Midbrain (tissue), 1 donor: ENCODE measurements around the gene KRI1.

Experiments
- DNase-seq: peaks from one replicate; lab custom pipeline; 2025; lab: John Stamatoyannopoulos, UW

The KRI1 gene

GRCh38 chr19:10565567-10566407 is at the start of gene KRI1:
Gene KRI1, minus strand, starts transcription at chr19:10566010. Its CDS starts 11 bp downstream, at chr19:10565999.
- DNase-seq, result peak; percentile 97

- peak; percentile 63 for DNase-seq
These were observed 46.8 kb upstream of the KRI1 start for GRCh38 chr19:10612499-10613119.

GRCh38 chr19:10611907-10612306 is 46.1 kb upstream of the KRI1 start:
- DNase-seq, result no peak

GRCh38 chr19:10604460-10604980 is 38.7 kb upstream of the KRI1 start:
- no peak for DNase-seq

GRCh38 chr19:10603873-10604459 is 38.2 kb upstream of the KRI1 start:
- peak; percentile 23 for DNase-seq

GRCh38 chr19:10603084-10603872 is 37.5 kb upstream of the KRI1 start:
- no peak for DNase-seq

GRCh38 chr19:10602330-10603083 is 36.7 kb upstream of the KRI1 start:
- peak; percentile 83 for DNase-seq

- DNase-seq, result no peak
These were observed 36.2 kb upstream of the KRI1 start for GRCh38 chr19:10601999-10602329.

- DNase-seq, result no peak
These were observed 34.3 kb upstream of the KRI1 start for GRCh38 chr19:10600149-10600548.

- peak; percentile 59 for DNase-seq
These were observed 28.2 kb upstream of the KRI1 start for GRCh38 chr19:10593820-10594637.

- no peak for DNase-seq
These were observed 27.3 kb upstream of the KRI1 start for GRCh38 chr19:10593148-10593547.

GRCh38 chr19:10587839-10588150 is 22.0 kb upstream of the KRI1 start:
- no peak for DNase-seq

- DNase-seq, result no peak
These were observed 21.4 kb upstream of the KRI1 start, which contains the start of gene AP1M2 for GRCh38 chr19:10587022-10587838. Gene AP1M2, minus strand, starts transcription at chr19:10587312. Its CDS starts 81 bp downstream, at chr19:10587231.

GRCh38 chr19:10586396-10586795 is 20.6 kb upstream of the KRI1 start:
- DNase-seq, result no peak

- no peak for DNase-seq
These were observed 17.4 kb upstream of the KRI1 start for GRCh38 chr19:10583036-10583776.

GRCh38 chr19:10582091-10582490 is 16.3 kb upstream of the KRI1 start:
- DNase-seq, result no peak

- peak; percentile 93 for DNase-seq
These were observed 15.3 kb upstream of the KRI1 start for GRCh38 chr19:10580979-10581631.

- no peak for DNase-seq
These were observed 12.1 kb upstream of the KRI1 start for GRCh38 chr19:10577951-10578350.
